HUES6 (cell line): ENCODE measurements around the gene SIRPB1.
"Not testable (repeated sequence)": the region's sequence is repeated elsewhere in the genome, so short reads cannot be mapped to it uniquely, and the experiment has no call there.

Source experiments
- H3K27ac ChIP-seq: 2 replicates; pipeline ENCODE4 v1.7.0; 2013; ENCODE audit warnings: low read depth, mild to moderate bottlenecking, low read length, inconsistent platforms
- H3K27me3 ChIP-seq: 2 replicates; pipeline ENCODE4 v1.6.1; 2013; ENCODE audit warnings: low read length; ENCODE audit not compliant: control insufficient read depth, insufficient read depth
- H3K36me3 ChIP-seq: 2 replicates; pipeline ENCODE4 v1.6.1; 2013; ENCODE audit warnings: low read length; ENCODE audit not compliant: control insufficient read depth, insufficient read depth
- H3K4me1 ChIP-seq: 2 replicates; pipeline ENCODE4 v1.6.1; 2013; ENCODE audit warnings: low read length; ENCODE audit not compliant: control insufficient read depth, insufficient read depth
- H3K4me3 ChIP-seq: 2 replicates; pipeline ENCODE4 v1.5.1; 2013; ENCODE audit warnings: low read depth, low read length
- H3K9ac ChIP-seq: one replicate; pipeline ENCODE4 v1.6.1; 2013; ENCODE audit warnings: mild to moderate bottlenecking, low read length
- H3K9me3 ChIP-seq: 2 replicates; pipeline ENCODE4 v1.6.1; 2013; ENCODE audit warnings: low read depth, low read length; ENCODE audit not compliant: control insufficient read depth, insufficient read depth

The SIRPB1 gene

DNA sequence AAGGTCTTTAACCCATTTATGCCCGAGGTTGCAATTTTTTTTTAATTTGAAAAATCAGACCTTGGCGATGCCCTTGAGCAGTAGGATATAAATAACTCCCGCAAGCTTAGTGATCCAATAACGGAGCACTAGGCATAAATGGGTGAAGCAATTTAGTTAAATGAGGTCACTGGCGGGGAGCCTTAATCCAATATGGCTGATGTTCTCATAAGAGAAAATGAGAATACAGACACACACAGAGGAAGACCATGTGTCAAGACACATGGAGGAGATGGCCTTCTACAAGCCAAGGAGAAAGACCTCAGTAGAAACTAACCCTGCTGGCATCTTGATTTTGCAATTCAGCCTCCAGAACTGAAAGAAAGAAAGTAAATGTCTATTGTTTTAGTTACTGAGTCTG lies 37.0 kb upstream of the SIRPB1 start:
- Histone ChIP-seq H3K4me1 (no peaks in the 10 kb centered on the region), H3K27me3 (no peaks in the 10 kb centered on the region), H3K36me3 (no peaks in the 10 kb centered on the region), H3K9me3 (no peaks in the 10 kb centered on the region), H3K27ac (no peak overlapping the region), H3K9ac (no peak overlapping the region), H3K4me3 (no peak overlapping the region)

DNA sequence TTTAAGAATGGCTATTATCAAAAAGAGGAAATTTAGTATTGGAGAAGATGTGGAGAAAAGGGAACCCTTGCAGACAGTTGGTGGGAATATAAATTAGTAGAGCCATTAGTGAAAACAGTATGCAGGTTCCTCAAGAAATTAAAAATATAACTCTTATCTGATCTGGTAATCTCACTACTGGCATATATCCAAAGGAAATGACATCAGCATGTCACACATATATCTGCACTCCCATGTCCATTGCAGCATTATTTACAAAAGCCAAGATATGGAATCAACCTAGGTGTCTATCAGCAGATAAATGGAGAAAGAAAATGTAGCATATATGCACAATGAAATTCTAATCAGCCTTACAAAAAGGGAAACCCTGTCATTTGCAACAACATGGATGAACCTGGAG lies 35.2 kb upstream of the SIRPB1 start:
- no peaks in the 10 kb centered on the region for H3K9me3 ChIP-seq
- no peaks in the 10 kb centered on the region for H3K4me1 ChIP-seq
- H3K9ac ChIP-seq: no peak overlapping the region
- no peaks in the 10 kb centered on the region for H3K27me3 ChIP-seq
- H3K27ac ChIP-seq: no peak overlapping the region
- no peak overlapping the region for H3K4me3 ChIP-seq
- no peaks in the 10 kb centered on the region for H3K36me3 ChIP-seq

DNA sequence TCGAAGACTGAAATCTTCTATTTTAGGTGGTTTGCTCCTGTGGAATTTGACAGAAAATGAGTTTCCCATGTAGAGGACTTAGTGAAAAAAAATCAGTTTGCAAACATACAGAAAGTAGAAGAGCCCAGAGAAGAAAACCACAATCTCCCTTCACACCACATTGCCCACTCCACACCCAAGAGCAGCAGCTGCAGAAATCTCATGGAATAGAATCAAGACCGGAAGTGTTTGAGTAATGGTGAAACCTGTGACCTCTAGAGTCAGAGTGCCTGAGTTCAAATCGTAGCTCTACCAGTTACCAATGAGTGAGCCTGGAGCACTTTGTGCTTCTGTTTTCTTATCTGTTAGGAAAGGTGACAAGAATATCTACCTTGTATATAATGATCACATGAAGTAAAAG lies 33.2 kb upstream of the SIRPB1 start:
- Histone ChIP-seq H3K4me1 (no peaks in the 10 kb centered on the region), H3K4me3 (no peak overlapping the region), H3K27ac (no peak overlapping the region), H3K27me3 (no peaks in the 10 kb centered on the region), H3K9me3 (no peaks in the 10 kb centered on the region), H3K36me3 (no peaks in the 10 kb centered on the region), H3K9ac (no peak overlapping the region)

DNA sequence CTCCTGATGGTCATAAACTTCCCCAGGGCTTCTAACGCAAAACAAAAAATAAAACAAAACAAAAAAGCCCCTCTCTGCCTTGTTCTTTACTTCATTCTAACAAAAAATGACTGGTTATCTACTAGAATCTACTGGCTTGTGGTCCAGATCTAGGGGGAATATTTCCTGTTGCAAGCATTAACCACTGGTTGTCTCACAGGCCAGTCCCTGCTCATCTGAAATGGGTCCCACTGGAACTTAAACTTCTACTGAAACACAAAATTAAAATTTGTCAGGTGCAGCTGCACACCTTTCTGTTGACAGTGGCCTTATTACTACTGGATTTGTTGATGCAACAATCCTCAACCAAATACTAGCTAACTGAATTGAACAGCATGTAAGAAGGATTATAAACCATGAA lies 32.3 kb upstream of the SIRPB1 start:
- H3K27me3 ChIP-seq: no peaks in the 10 kb centered on the region
- H3K9me3 ChIP-seq: no peaks in the 10 kb centered on the region
- no peaks in the 10 kb centered on the region for H3K36me3 ChIP-seq
- H3K27ac ChIP-seq: no peak overlapping the region
- H3K4me1 ChIP-seq: no peaks in the 10 kb centered on the region
- no peak overlapping the region for H3K4me3 ChIP-seq
- no peak overlapping the region for H3K9ac ChIP-seq

DNA sequence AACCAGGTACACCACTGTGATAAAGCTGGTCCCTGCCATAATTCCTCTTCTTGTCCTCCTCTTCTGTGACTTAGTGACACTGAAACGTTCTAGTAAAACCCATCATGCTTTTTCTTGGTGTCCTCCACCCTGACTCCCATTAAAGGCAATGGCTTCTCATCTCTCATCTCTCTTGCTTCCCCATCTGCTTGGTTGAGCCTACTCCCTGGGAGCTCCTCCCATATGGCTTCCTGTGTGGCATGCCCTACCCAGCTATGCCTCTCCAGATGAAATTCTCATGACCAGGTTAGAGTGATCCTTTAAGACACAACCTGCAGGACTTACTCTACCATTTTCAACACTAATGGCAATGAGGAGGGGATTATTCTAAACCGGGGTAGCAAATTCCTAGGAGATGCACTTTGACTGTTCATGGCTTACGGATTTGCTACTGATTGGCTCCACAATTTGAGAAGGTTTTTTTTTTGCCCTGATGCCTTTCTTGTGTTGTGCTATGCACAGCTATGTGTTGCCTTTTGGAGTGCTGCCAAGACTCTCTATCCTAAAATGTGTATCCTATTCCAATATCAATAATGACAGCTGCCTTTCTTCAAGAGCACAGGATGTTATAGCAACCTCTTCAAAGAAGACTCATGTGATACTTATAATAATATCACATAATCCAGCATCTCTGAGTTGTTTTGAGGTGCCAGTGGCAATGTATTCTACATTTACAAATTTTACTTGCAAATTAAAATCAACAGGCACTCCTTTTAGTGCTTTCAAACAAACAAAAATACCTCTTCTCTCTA lies 31.7 kb upstream of the SIRPB1 start:
- H3K4me1 ChIP-seq: no peaks in the 10 kb centered on the region
- H3K36me3 ChIP-seq: no peaks in the 10 kb centered on the region
- no peak overlapping the region for H3K27ac ChIP-seq
- no peaks in the 10 kb centered on the region for H3K27me3 ChIP-seq
- no peak overlapping the region for H3K9ac ChIP-seq
- H3K9me3 ChIP-seq: no peaks in the 10 kb centered on the region
- no peak overlapping the region for H3K4me3 ChIP-seq

DNA sequence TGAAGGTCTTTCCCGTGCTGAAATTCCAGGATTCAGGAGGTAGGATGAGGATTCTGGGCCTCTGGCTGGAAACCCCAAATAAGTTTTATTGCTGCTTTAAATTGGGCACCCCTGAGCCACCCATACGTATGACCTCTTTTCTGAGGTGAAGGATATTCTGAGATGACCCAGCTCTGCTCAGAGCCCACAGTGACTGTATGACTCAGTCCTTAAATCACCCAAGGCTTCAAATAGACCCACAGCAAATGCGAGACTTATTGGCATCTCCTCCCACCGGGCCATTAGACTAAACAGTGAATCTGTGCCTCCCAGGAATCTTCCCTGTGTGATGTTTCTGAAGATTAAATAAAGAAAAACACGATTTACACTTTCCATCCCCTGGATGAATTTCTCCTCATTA lies 28.3 kb upstream of the SIRPB1 start:
- no peaks in the 10 kb centered on the region for H3K9me3 ChIP-seq
- H3K36me3 ChIP-seq: no peaks in the 10 kb centered on the region
- no peak overlapping the region for H3K4me3 ChIP-seq
- no peaks in the 10 kb centered on the region for H3K4me1 ChIP-seq
- H3K9ac ChIP-seq: no peak overlapping the region
- H3K27ac ChIP-seq: no peak overlapping the region
- no peaks in the 10 kb centered on the region for H3K27me3 ChIP-seq

DNA sequence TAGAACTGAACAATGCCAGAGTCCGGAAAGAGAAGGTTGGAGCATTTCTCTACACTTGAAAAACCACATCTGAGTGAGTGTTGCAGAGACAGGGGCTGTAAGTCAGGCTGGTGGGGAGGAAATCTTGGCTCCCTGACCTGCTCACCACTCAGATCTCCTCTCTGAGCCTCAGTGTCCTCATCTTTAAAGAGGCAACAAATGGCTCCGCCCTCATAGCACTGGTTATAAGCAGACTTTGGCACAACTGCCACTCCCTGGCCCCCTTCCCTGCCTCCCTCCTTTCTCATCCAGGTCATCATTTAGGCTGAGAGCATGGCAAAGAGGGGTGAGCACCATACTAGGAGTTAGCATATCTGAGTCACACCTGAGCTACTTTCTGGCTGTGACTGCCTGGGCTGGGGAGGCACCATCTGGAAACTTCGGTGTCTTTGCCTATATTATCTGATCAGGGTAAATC lies 27.2 kb upstream of the SIRPB1 start:
- Histone ChIP-seq H3K9me3 (no peaks in the 10 kb centered on the region), H3K27me3 (no peaks in the 10 kb centered on the region), H3K27ac (no peak overlapping the region), H3K36me3 (no peaks in the 10 kb centered on the region), H3K4me3 (no peak overlapping the region), H3K4me1 (no peaks in the 10 kb centered on the region), H3K9ac (no peak overlapping the region)

DNA sequence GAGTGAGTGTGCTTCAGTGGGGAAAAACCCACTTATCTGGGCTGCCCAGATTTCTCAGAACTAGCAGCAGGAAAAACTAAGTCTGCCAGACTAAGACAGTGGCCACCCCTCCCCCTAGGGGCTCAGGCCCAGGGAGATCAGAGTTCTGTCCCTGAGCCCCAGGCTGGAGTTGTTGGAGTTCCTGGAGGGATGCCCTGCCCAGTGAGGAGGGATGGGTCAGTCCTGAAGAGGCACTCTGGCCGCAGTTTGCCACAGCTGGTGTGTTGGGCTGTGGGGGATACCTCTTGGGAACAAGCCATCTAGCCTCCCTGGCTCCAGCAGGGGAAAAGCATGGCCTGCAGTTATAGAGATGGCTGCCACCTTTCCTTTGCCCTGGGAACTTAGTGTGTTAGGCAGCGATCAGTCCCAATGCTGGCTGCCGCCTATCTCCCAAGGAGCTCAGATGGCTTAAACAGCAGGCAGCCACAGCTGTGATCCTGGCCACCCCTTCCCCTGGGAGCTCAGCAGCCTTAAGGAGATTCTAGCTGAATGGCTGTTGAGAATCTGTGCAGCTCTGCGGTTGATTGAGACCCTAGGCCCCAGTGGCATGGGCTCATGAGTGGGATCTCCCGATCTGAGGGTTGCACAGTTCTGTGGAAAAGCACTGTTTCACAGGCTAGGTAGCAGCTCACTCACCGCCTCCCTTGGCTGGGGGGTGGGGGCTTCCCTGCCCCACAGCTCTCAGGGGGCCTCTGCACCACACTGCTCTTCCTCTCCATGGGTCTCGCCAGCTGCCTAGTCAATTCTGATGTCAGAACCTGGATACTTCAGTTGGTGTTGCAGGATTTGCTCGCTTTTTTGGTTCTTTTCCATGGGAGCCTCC lies 24.5 kb upstream of the SIRPB1 start:
- no peak overlapping the region for H3K9ac ChIP-seq
- no peak overlapping the region for H3K27ac ChIP-seq
- no peak overlapping the region for H3K4me3 ChIP-seq
- no peaks in the 10 kb centered on the region for H3K36me3 ChIP-seq
- H3K9me3 ChIP-seq: no peaks in the 10 kb centered on the region
- no peaks in the 10 kb centered on the region for H3K27me3 ChIP-seq
- H3K4me1 ChIP-seq: no peaks in the 10 kb centered on the region

DNA sequence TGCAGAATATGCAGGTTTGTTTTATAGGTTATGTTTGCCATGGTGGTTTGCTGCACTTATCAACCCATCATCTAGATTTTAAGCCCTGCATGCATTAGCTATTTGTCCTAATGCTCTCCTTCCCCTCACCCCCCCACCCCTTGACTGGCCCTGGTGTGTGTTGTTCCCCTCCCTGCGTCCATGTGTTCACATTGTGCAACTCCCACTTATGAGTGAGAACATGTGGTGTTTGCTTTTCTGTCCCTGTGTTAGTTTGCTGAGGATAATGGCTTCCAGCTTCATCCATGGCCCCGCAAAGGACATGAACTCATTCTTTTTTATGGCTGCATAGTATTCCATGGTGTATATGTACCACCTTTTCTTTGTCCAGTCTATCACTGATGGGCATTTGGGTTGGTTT lies 18.8 kb upstream of the SIRPB1 start:
- H3K9ac ChIP-seq, H3K27ac ChIP-seq, H3K9me3 ChIP-seq, H3K36me3 ChIP-seq, H3K27me3 ChIP-seq, H3K4me1 ChIP-seq, H3K4me3 ChIP-seq: not testable (repeated sequence)

DNA sequence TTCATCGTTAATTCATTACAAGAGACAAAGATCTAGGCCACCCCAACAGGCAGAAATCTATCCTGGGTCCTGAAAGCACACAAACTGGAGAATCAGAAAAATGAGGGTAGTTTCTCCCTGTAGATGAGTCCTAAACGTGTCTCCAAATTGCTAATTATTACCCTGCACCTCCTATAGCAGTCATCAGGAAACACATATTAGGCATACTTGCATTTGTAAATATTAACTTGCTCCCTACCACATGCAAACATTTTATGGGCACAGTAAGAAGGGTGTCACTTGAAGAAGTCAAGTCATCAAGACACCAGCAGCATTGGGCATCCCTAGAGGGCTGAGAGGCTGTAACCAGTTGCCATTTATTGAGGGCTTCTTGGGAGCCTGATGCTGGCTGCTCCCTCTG lies 17.9 kb upstream of the SIRPB1 start:
- H3K27ac ChIP-seq: no peak overlapping the region
- no peak overlapping the region for H3K9ac ChIP-seq
- no peaks in the 10 kb centered on the region for H3K9me3 ChIP-seq
- 0 out of 2 replicates have a peak, but pooled peaks cover 6% of the 10 kb centered on the region for H3K4me1 ChIP-seq
- H3K36me3 ChIP-seq: no peaks in the 10 kb centered on the region
- no peak overlapping the region for H3K4me3 ChIP-seq
- no peaks in the 10 kb centered on the region for H3K27me3 ChIP-seq

DNA sequence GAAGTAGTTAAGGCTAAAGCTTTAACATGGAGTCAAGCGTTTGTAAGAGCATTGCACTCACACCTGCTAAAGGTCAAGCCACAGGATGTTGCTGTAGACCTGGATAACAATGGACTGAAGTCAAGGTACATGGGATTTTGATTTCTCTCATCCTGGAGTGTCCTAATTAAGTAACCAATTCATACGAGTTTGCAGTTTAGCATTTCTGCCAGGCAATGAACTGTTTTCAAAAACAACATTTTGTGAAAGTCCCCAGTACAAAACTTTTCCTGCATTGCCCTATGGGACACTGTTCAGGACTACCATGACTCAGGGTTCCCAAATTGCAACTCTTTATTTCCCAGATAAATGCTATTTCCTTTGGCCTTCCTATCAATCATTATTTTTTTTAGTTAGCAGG lies 17.4 kb upstream of the SIRPB1 start:
- H3K27me3 ChIP-seq: no peaks in the 10 kb centered on the region
- H3K4me1 ChIP-seq: 0 out of 2 replicates have a peak, but pooled peaks cover 6% of the 10 kb centered on the region
- no peak overlapping the region for H3K27ac ChIP-seq
- no peaks in the 10 kb centered on the region for H3K36me3 ChIP-seq
- H3K4me3 ChIP-seq: no peak overlapping the region
- no peaks in the 10 kb centered on the region for H3K9me3 ChIP-seq
- no peak overlapping the region for H3K9ac ChIP-seq
